ENCODE measurements around the gene KRT28.

KRT28 gene

DNA sequence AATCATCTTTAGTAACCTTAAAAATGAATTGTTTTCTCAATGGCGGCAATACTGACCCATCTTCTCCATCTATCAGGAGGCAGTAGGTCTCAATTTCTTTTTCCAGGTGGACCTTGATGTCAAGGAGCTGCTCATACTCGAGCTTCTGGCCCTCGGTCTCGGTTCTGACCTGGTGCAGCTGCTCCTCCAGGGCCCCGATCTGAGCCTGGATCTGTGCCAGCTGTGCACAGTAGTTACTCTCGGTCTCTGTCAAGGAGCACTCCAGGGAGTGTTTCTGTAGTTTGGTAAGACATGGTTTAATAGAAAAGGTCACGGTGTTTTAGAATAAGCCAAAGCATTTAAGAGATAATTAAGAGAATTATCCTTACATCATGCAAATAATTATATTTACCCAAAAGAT is 22.3 kb downstream of the KRT28 start:
- Histone ChIP-seq H3F3A (ENCODE audit: insufficient read depth) (no peaks in the 10 kb centered on the region), H3K9me2 (replicated peaks; ENCODE audit: insufficient read depth, low read length) (no peaks in the 10 kb centered on the region), H3K27ac (ENCODE audit: low read depth, low read length) (no peak overlapping the region), H4K20me1 (ENCODE audit: low read depth, low read length) (no peaks in the 10 kb centered on the region), H3K9me3 (ENCODE audit: insufficient read depth, low read length) (no peaks in the 10 kb centered on the region), H3K4me2 (ENCODE audit: low read depth, low read length, poor library complexity, severe bottlenecking) (no peak overlapping the region), H3K9ac (ENCODE audit: low read length) (no peak overlapping the region), H3K79me2 (ENCODE audit: insufficient read depth, low read length) (no peaks in the 10 kb centered on the region), H3K27me3 (ENCODE audit: low read length) (no peaks in the 10 kb centered on the region), H3K36me3 (ENCODE audit: low read length) (no peaks in the 10 kb centered on the region), H2AFZ (ENCODE audit: low read depth, low read length, severe bottlenecking) (no peak overlapping the region), H3K4me3 (ENCODE audit: insufficient read depth, low read length, poor library complexity, severe bottlenecking) (no peak overlapping the region)
- TF ChIP-seq, protein P1, sequence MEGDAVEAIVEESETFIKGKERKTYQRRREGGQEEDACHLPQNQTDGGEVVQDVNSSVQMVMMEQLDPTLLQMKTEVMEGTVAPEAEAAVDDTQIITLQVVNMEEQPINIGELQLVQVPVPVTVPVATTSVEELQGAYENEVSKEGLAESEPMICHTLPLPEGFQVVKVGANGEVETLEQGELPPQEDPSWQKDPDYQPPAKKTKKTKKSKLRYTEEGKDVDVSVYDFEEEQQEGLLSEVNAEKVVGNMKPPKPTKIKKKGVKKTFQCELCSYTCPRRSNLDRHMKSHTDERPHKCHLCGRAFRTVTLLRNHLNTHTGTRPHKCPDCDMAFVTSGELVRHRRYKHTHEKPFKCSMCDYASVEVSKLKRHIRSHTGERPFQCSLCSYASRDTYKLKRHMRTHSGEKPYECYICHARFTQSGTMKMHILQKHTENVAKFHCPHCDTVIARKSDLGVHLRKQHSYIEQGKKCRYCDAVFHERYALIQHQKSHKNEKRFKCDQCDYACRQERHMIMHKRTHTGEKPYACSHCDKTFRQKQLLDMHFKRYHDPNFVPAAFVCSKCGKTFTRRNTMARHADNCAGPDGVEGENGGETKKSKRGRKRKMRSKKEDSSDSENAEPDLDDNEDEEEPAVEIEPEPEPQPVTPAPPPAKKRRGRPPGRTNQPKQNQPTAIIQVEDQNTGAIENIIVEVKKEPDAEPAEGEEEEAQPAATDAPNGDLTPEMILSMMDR (IDR thresholded peaks at IDR 0.05; ENCODE audit: insufficient read depth, low read length, poor library complexity, severe bottlenecking) = no peak
- no peak for TF ChIP-seq EZH2phosphoT487 (conservative IDR thresholded peaks at IDR 0.05; ENCODE audit: low read length)

DNA sequence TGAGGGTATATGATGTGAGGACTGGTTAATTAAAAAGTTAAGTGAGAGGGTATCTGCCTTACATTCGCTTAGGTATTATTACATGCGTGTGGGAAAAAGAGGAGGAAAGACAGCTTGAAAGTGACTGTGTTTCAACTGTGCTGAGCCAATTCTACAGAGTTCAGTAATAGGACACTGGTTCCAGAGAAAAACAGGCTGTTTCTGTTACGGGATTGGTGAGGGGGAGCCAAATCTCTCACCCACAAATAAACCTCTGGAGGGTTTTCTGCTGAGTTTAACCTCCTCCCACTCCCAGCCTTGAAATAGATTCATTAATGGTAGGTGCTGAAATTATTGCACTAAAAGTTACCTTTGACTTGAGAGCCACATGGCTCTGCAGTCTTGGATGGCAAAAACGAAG is 23.8 kb downstream of the KRT28 start:
- H3F3A ChIP-seq (ENCODE audit: insufficient read depth) = no peaks in the 10 kb centered on the region
- no peak overlapping the region for H3K4me3 ChIP-seq (ENCODE audit: insufficient read depth, low read length, poor library complexity, severe bottlenecking)
- H3K27ac ChIP-seq (ENCODE audit: low read depth, low read length) = no peak overlapping the region
- H3K36me3 ChIP-seq (ENCODE audit: low read length) = no peaks in the 10 kb centered on the region
- no peak for TF ChIP-seq EZH2phosphoT487 (conservative IDR thresholded peaks at IDR 0.05; ENCODE audit: low read length)
- TF ChIP-seq, protein P1 (IDR thresholded peaks at IDR 0.05; ENCODE audit: insufficient read depth, low read length, poor library complexity, severe bottlenecking) = no peak
- H2AFZ ChIP-seq (ENCODE audit: low read depth, low read length, severe bottlenecking) = no peak overlapping the region
- H3K9me2 ChIP-seq (replicated peaks; ENCODE audit: insufficient read depth, low read length) = no peaks in the 10 kb centered on the region
- no peaks in the 10 kb centered on the region for H4K20me1 ChIP-seq (ENCODE audit: low read depth, low read length)
- H3K27me3 ChIP-seq (ENCODE audit: low read length) = no peaks in the 10 kb centered on the region
- H3K79me2 ChIP-seq (ENCODE audit: insufficient read depth, low read length) = no peaks in the 10 kb centered on the region
- no peaks in the 10 kb centered on the region for H3K9me3 ChIP-seq (ENCODE audit: insufficient read depth, low read length)
- H3K4me2 ChIP-seq (ENCODE audit: low read depth, low read length, poor library complexity, severe bottlenecking) = no peak overlapping the region
- H3K9ac ChIP-seq (ENCODE audit: low read length) = no peak overlapping the region

DNA sequence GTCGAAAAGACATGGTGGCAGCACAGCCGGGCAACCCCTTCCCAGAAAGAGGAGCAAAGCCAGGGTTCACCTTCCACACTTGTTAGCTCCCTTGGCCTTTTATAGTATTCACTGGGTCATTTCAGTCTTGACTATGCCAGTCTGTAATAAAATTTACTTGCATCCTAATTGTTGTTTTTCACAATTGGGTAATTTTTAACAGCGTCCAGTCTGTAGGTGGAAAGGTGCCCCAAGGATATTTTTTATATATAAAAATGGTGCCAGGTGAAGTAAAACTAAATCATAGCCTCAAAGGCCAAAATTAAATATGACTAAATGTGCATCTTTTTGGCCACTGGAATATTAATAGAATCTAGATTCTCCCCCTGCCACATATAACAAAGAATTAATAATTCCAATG is 27.7 kb downstream of the KRT28 start, which contains the start of gene KRT26:
Gene KRT26, minus strand, starts transcription at position 101 of the 400 bp plus-strand sequence. Its CDS starts 88 bp downstream, at position 13.
- TF ChIP-seq, protein P1 (IDR thresholded peaks at IDR 0.05; ENCODE audit: insufficient read depth, low read length, poor library complexity, severe bottlenecking) = no peak
- TF ChIP-seq EZH2phosphoT487 (conservative IDR thresholded peaks at IDR 0.05; ENCODE audit: low read length) = no peak
- H3K27me3 ChIP-seq (ENCODE audit: low read length) = no peaks in the 10 kb centered on the region
- H3K9me2 ChIP-seq (replicated peaks; ENCODE audit: insufficient read depth, low read length) = no peaks in the 10 kb centered on the region
- H3K9me3 ChIP-seq (ENCODE audit: insufficient read depth, low read length) = no peaks in the 10 kb centered on the region
- no peaks in the 10 kb centered on the region for H3K36me3 ChIP-seq (ENCODE audit: low read length)
- no peaks in the 10 kb centered on the region for H3F3A ChIP-seq (ENCODE audit: insufficient read depth)
- H4K20me1 ChIP-seq (ENCODE audit: low read depth, low read length) = no peaks in the 10 kb centered on the region
- H3K79me2 ChIP-seq (ENCODE audit: insufficient read depth, low read length) = no peaks in the 10 kb centered on the region
- no peak within 1 kb of the TSS for H3K4me2 ChIP-seq (ENCODE audit: low read depth, low read length, poor library complexity, severe bottlenecking)
- no peak within 1 kb of the TSS for H3K9ac ChIP-seq (ENCODE audit: low read length)
- no peak within 1 kb of the TSS for H3K27ac ChIP-seq (ENCODE audit: low read depth, low read length)
- H2AFZ ChIP-seq (ENCODE audit: low read depth, low read length, severe bottlenecking) = no peak within 1 kb of the TSS
- H3K4me3 ChIP-seq (ENCODE audit: insufficient read depth, low read length, poor library complexity, severe bottlenecking) = no peak within 1 kb of the TSS

All from SU-DHL-6 (cell line).